GM18502 (cell line): ENCODE data around the gene ZFX.
"Not testable (repeated sequence)": the region's sequence is repeated elsewhere in the genome, so short reads cannot be mapped to it uniquely, and the experiment has no call there.

Experiments
- ATAC-seq: cut with Tn5 transposase; IDR thresholded peaks from one replicate; pipeline ENCODE4 v1.9.1; 2021; ENCODE audit warnings: mild to moderate bottlenecking; ENCODE audit not compliant: unreplicated experiment, poor library complexity

Gene ZFX

GRCh38 chrX:24150898-24151297 lies 1.4 kb downstream of the ZFX start:
- ATAC-seq: no peak

- no peak for ATAC-seq
Measured at GRCh38 chrX:24151513-24151912, 2.0 kb downstream of the ZFX start.

GRCh38 chrX:24153178-24153795 lies 3.8 kb downstream of the ZFX start:
- ATAC-seq: no peak

GRCh38 chrX:24153796-24154189 lies 4.3 kb downstream of the ZFX start:
- ATAC-seq: no peak

- ATAC-seq: no peak
Measured at GRCh38 chrX:24154490-24155034, 5.0 kb downstream of the ZFX start.

GRCh38 chrX:24155747-24156146 lies 6.2 kb downstream of the ZFX start:
- not testable (repeated sequence) for ATAC-seq

- no peak for ATAC-seq
Measured at GRCh38 chrX:24156177-24156576, 6.6 kb downstream of the ZFX start.

- ATAC-seq: no peak
Measured at GRCh38 chrX:24158881-24159280, 9.4 kb downstream of the ZFX start.

GRCh38 chrX:24166078-24166477 lies 16.5 kb downstream of the ZFX start:
- no peak for ATAC-seq

GRCh38 chrX:24167719-24168472 lies 18.4 kb downstream of the ZFX start:
- ATAC-seq: peak; percentile 41

GRCh38 chrX:24168807-24169206 lies 19.3 kb downstream of the ZFX start:
- ATAC-seq: peak; percentile 85

GRCh38 chrX:24169211-24169610 lies 19.7 kb downstream of the ZFX start:
- peak; percentile 75 for ATAC-seq

- no peak for ATAC-seq
Measured at GRCh38 chrX:24173115-24173847, 23.8 kb downstream of the ZFX start.

GRCh38 chrX:24175276-24175675 lies 25.7 kb downstream of the ZFX start:
- no peak for ATAC-seq

GRCh38 chrX:24178441-24178840 lies 28.9 kb downstream of the ZFX start:
- no peak for ATAC-seq

GRCh38 chrX:24184018-24184417 lies 34.5 kb downstream of the ZFX start:
- no peak for ATAC-seq

- no peak for ATAC-seq
Measured at GRCh38 chrX:24186483-24186882, 37.0 kb downstream of the ZFX start.

GRCh38 chrX:24186986-24187385 lies 37.5 kb downstream of the ZFX start:
- ATAC-seq: no peak

- no peak for ATAC-seq
Measured at GRCh38 chrX:24189490-24189889, 40.0 kb downstream of the ZFX start.

GRCh38 chrX:24190500-24191156 lies 41.1 kb downstream of the ZFX start:
- ATAC-seq: no peak

- no peak for ATAC-seq
Measured at GRCh38 chrX:24196509-24196908, 47.0 kb downstream of the ZFX start.
